Activated CD4-positive, alpha-beta T cell treated with anti-CD3 and anti-CD28 coated beads for 36 hours (primary cell): ENCODE measurements around the gene TAF5L. TPM values are rescaled to one million over a fixed set of nuclear protein-coding genes. Genes with fewer than 3 reads are reported as not detected.

Experiments
- ATAC-seq: fragments of 200-7000 bp; cut with Tn5 transposase; one replicate; pipeline ENCODE4 v1.10.0; 2021; ENCODE audit warnings: mild to moderate bottlenecking, moderate library complexity
- CTCF ChIA-PET: fragments of 350-600 bp; sonication (Branson Sonifier 250); formaldehyde crosslinking; loops from one replicate; lab custom pipeline; 2021; ENCODE audit warnings: antibody characterized with exemption; lab: Charles Lee
- POLR2A ChIA-PET: fragments of 350-600 bp; sonication (Branson Sonifier 250); formaldehyde crosslinking; loops from one replicate; lab custom pipeline; 2021; ENCODE audit warnings: antibody characterized with exemption, inconsistent platforms; lab: Charles Lee
- DNase-seq: peaks from one replicate; pipeline ENCODE4 v3.0.0-alpha.2; 2020
- H3K27ac Mint-ChIP-seq: one replicate; pipeline ENCODE4 v1.8.0; 2021; ENCODE audit warnings: mixed read lengths
- H3K27me3 Mint-ChIP-seq: one replicate; pipeline ENCODE4 v1.8.0; 2021; ENCODE audit warnings: mixed read lengths
- H3K36me3 Mint-ChIP-seq: one replicate; pipeline ENCODE4 v1.8.0; 2021; ENCODE audit warnings: low read depth, mixed read lengths
- H3K4me1 Mint-ChIP-seq: one replicate; pipeline ENCODE4 v1.8.0; 2021; ENCODE audit warnings: mixed read lengths
- H3K4me3 Mint-ChIP-seq: one replicate; pipeline ENCODE4 v1.8.0; 2021; ENCODE audit warnings: mild to moderate bottlenecking, moderate library complexity, mixed read lengths
- H3K9me3 Mint-ChIP-seq: one replicate; pipeline ENCODE4 v1.8.0; 2021; ENCODE audit warnings: low read depth, mixed read lengths
- intact Hi-C, 2 experiments: fragments of 100-400 bp; cut with DNase I in 1 of 2; cut with micrococcal nuclease in 1 of 2; formaldehyde crosslinking; loops; one replicate each; pipeline versions ENCODE4 v1.14.2 to v1.15.1; 2022 to 2024; cut with DNase I, micrococcal nuclease
- total RNA-seq, 2 experiments: library from RNA; stranded (reverse); gene quantifications; one replicate each; pipeline ENCODE4 v1.2.3, GENCODE V29; 2021

TAF5L gene
- total RNA-seq, 2 experiments from 2014 or later: 16.5 to 17.6 TPM

GRCh38 chr1:229553621-229554130 lies 72.2 kb downstream of the TAF5L start:
- ChIA-PET POLR2A (no interaction called here), CTCF (no interaction called here)
- Mint-ChIP-seq H3K27ac (no peak overlapping the region), H3K4me3 (no peak overlapping the region), H3K27me3 (no peaks in the 10 kb centered on the region), H3K36me3 (peaks cover 3% of the 10 kb centered on the region), H3K4me1 (peaks cover 43% of the 10 kb centered on the region), H3K9me3 (no peaks in the 10 kb centered on the region)
- DNase-seq (no peak), ATAC-seq (no peak)
- intact Hi-C loops: no loop called here

- Mint-ChIP-seq H3K4me3 (no peak overlapping the region), H3K27ac (peak overlapping the region; percentile 6), H3K36me3 (peaks cover 6% of the 10 kb centered on the region), H3K9me3 (no peaks in the 10 kb centered on the region), H3K4me1 (peaks cover 43% of the 10 kb centered on the region), H3K27me3 (no peaks in the 10 kb centered on the region)
- ATAC-seq (no peak), DNase-seq (no peak)
- ChIA-PET CTCF (no interaction called here), POLR2A (no interaction called here)
- intact Hi-C loops: no loop called here
Measured at GRCh38 chr1:229552732-229553131, 73.2 kb downstream of the TAF5L start.

GRCh38 chr1:229550812-229551567 lies 74.9 kb downstream of the TAF5L start:
- DNase-seq (no peak), ATAC-seq (no peak)
- H3K4me1 Mint-ChIP-seq: peaks cover 28% of the 10 kb centered on the region
- H3K4me3 Mint-ChIP-seq: no peak overlapping the region
- ChIA-PET POLR2A (no interaction called here), CTCF (interaction anchor here (0.8 to 1.0 kb wide), 2 partner anchors 24 to 33 kb away, joined by 3 read pairs; no protein-coding TSS in a partner anchor)
- no peak overlapping the region for H3K27ac Mint-ChIP-seq
- H3K36me3 Mint-ChIP-seq: peaks cover 12% of the 10 kb centered on the region
- H3K27me3 Mint-ChIP-seq: no peaks in the 10 kb centered on the region
- no peaks in the 10 kb centered on the region for H3K9me3 Mint-ChIP-seq
- intact Hi-C loops: no loop called here

GRCh38 chr1:229547542-229547941 lies 78.4 kb downstream of the TAF5L start:
- DNase-seq: no peak
- intact Hi-C loops: no loop called here
- Mint-ChIP-seq H3K36me3 (peaks cover 38% of the 10 kb centered on the region), H3K9me3 (no peaks in the 10 kb centered on the region), H3K4me1 (peaks cover 32% of the 10 kb centered on the region), H3K4me3 (no peak overlapping the region), H3K27me3 (no peaks in the 10 kb centered on the region), H3K27ac (no peak overlapping the region)
- CTCF ChIA-PET: interaction anchor here (0.6 to 1.0 kb wide), 2 partner anchors 11 to 576 kb away, joined by 3 to 5 read pairs; no protein-coding TSS in a partner anchor
- ATAC-seq: no peak
- POLR2A ChIA-PET: no interaction called here

DNA sequence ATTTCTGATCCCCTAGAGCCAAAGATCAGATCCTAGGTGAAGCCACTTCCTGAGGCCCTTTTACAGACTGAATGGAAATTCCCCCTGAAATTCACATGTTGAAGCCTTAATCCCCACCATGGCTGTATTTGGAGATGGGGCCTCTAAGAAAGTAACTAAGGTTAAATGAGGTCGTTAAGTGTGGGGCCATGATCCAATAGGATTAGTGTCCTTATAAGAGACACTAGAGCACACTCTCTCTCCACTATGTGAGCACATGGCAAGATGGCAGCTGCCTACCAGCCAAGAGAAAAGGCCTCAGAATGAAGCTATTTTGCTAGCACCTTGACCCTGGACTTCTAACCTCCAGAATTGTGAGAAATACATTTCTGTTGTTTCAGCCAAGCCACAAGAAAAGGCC lies 81.3 kb downstream of the TAF5L start:
- POLR2A ChIA-PET: no interaction called here
- CTCF ChIA-PET: interaction anchor here (0.7 kb wide), 1 partner anchor 18 kb away, joined by 3 read pairs; no protein-coding TSS in a partner anchor
- H3K9me3 Mint-ChIP-seq: no peaks in the 10 kb centered on the region
- DNase-seq (no peak), ATAC-seq (no peak)
- intact Hi-C loops: no loop called here
- H3K27me3 Mint-ChIP-seq: no peaks in the 10 kb centered on the region
- peaks cover 55% of the 10 kb centered on the region for H3K36me3 Mint-ChIP-seq
- H3K4me3 Mint-ChIP-seq: no peak overlapping the region
- peak overlapping the region; percentile 10 for H3K27ac Mint-ChIP-seq
- peaks cover 35% of the 10 kb centered on the region for H3K4me1 Mint-ChIP-seq

Other genes with a start within 250 kb of the TAF5L start
- not detected for gene ACTA1, start 192.0 kb downstream of the TAF5L start, total RNA-seq
- 10 to 100 TPM; 53.5 to 57.5 TPM for gene NUP133, start 117.8 kb downstream of the TAF5L start, total RNA-seq
- gene ABCB10, start 67.4 kb downstream of the TAF5L start, total RNA-seq: 10 to 100 TPM; 18.4 to 30.1 TPM
- gene URB2, start 125 bp upstream of the TAF5L start, total RNA-seq: 10 to 100 TPM; 13.9 to 16.5 TPM